NOMO-1 (cell line): Measurements from ENCODE around the gene ESAM.

Source experiments
- DNase-seq, 2 experiments: peaks; one replicate each; lab custom pipeline; 2025; ENCODE audit not compliant: unreplicated experiment in 2 of 2; lab: John Stamatoyannopoulos, UW

ESAM gene

DNA sequence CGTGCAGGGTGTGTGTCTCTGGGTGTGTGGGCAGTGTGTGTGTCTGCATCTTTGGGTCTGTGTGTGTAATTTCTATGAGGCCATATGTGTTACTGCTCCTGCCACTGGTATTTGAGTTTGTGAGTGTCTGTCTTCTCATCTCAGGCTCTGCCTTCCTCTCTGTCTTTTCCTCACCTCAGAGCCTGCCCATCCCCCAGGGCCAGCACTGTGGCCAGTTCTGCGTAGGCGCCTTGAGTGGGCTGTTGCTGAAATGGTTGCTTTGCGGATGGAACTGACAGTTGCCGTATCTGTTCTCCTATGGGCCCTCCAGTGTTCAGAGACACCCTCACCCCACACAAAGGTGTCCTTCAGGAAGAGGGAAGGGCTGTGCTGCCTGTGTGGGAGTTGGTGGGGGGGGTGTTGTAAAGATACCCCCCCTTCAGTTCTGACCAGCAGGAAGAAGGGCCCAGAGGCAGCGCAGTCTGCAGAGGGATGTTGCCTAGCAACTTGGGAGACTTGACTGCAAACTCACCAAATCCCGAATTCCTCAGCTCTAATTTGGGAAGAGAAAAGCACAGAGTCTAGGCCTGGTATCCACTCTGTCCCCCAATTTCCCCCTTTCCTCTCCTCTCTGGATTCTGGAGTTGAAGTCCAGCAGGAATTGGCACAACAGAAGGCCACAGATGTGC is 24.3 kb downstream of the ESAM start:
- no peak for DNase-seq

GRCh38 chr11:124736736-124737135 is 25.4 kb downstream of the ESAM start:
- peak; percentile 75 to 83 for DNase-seq

GRCh38 chr11:124732230-124732629 is 29.9 kb downstream of the ESAM start:
- DNase-seq, result peak; percentile 96 to 97

- peak; percentile 15 to 26 for DNase-seq
These were observed 32.5 kb downstream of the ESAM start for GRCh38 chr11:124729571-124729970.

DNA sequence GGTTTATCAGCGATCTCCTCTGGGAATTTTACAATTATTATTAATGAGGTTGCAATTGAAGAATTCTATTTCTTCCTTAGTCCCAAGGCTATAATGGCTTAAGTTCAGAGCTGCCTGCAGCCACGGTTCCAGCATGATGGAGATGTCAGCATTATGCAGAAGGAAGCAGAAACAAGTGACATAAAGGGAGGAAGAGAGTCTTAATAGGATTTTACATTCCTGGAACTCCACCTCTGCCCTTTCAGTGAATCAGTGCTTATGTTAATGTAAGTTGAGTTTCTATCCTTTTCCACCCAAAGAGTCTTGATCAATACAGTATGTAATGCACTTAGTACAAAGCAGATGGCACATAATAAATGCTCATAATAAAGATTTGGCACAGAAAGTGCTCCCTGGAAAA is 34.0 kb downstream of the ESAM start:
- no peak for DNase-seq

DNA sequence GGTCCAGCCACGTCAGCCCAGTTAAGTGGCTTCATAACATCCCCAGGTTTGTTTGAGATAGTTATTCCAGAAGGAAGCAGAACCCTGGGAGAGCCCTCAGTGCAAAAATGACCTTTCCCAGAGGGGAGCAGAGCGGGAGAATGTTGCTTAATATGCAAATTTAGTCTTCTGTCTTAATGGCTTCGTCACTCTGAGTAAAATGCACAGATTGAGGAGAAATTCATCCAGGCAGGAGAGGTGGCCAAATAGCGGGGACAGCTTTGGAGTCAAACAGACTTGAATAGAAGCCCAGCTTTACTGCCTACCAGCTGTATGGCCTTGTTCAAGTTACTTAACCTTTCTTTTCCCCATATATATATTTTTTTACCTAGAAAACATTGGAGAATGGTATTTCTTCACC is 34.6 kb downstream of the ESAM start:
- DNase-seq, result no peak

DNA sequence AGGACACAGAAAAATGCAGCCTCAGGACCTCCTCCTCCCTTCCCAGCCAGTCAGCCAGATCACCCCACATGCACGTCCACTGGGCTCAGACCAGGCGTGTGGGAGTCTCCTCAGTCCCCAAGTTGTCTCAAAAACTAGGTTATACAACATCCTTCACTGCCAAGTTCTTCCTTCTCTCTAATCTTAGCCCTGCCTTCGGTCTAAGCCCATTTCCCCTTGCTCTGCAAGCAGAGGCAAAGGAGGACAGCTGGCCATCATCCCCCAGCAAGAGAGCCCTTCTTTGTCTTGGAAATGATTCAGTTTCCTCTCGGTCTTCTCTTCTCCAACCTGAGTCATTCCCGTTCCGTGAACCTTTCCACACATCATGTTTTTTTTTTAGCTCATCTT is 36.4 kb downstream of the ESAM start:
- DNase-seq, result peak; percentile 31

- DNase-seq, result peak in 1 of 2 experiments; percentile 23
These were observed 36.9 kb downstream of the ESAM start for GRCh38 chr11:124724979-124725718.

GRCh38 chr11:124722176-124722575 is 39.9 kb downstream of the ESAM start:
- no peak for DNase-seq

DNA sequence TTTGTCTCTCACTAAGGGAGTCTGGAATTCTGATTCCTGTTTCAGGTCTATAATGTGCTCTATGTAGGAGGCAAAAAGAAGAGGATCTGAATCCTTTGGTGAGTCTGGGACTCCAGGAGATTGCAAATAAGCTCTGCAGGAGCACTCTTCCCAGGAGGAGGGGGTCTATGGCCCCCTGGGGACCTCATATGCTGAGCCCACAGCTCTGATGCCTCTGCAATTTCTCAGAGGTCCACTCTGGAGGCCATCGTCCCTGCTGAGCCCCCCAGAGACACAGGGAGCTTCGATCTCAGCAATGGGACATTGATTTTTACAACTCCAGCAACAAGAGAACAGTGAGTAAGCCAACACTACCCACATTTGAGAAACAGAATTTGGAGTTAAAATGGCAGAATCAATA is 42.6 kb downstream of the ESAM start:
- no peak for DNase-seq

GRCh38 chr11:124718801-124719200 is 43.3 kb downstream of the ESAM start:
- DNase-seq, result no peak

- no peak for DNase-seq
These were observed 44.1 kb downstream of the ESAM start for GRCh38 chr11:124717786-124718651.

DNA sequence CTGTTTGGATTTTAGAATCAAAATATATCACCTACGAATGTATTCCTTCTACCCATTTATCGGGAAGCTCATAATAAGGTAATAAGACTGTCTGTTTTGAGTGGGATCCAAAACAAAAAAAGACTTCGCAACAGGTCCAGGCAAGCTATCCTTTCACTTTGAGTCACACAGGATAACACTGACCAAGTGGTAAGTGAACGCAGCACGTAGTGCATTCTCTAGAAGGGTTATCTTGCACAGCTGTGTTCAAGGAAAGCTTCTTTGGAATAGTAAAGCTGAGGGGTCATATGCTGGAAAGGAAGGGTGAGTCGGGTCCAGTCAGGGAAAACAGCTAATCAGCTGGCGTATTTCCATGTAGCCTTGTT is 44.7 kb downstream of the ESAM start:
- DNase-seq, result no peak

DNA sequence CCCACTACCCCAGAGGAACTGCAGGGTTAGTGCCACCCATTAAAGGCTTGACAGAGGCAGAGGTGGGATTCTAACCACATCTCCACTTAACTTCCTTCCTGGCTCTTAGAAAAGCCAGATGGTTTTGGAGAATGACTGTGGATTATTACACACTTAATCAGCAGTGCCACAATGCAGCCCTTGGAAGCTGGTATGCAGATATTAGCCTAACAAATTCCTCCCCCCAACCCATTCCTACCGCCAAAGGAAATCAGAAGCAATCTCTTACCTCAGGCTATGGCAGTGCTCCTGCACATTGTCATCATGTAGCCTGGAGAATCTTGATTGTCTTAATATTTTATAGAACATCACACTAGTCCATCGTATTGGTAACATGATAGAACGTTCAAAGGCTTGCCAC is 45.5 kb downstream of the ESAM start:
- no peak for DNase-seq

DNA sequence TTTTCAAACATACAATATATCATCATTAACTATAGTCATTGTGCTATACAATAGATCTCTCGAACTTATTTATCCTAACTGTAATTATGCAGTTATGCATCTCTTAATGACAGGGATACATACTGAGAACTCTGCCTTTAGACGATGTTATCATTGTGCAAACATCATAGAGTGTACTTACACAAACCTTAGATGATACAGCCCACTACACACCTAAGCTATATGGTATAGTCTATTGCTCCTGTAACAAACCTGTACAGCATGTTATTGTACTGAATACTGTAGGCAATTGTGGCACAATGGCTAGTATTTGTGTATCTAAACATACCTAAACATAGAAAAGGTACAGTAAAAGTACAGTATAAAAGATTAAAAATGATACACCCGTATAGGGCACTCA is 49.7 kb downstream of the ESAM start:
- no peak for DNase-seq

DNA sequence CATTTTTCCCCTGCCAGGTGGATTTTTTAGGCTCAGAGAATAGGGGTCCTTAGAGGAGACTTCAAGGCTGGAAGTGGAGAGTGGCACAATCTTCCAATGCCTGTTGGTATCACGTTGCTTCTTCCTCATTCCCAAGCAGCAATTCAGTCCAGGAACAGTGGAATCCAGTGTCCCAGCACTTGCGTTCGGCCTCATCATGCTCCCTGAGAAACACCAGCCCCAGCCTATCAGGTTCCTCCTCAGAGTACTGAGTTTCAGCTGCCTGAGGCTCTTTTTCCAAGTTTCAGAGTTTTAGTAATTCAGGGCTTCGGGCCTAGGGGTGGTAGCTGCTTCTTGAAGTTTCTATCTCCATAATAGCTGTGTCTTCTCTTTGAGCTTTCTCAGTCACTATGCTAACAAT is 54.3 kb downstream of the ESAM start:
- DNase-seq, result no peak
